K562 (cell line): ENCODE measurements around the gene NUP133. TPM values are rescaled to one million over a fixed set of nuclear protein-coding genes. Genes with fewer than 3 reads are reported as not detected.

Experiments
- CLOCK ChIP-seq: fragments of 250-450 bp; sonication (Bioruptor Pico); IDR thresholded peaks from 2 replicates; pipeline ENCODE4 v1.4.0; 2020; ENCODE audit warnings: mild to moderate bottlenecking, moderate library complexity, borderline replicate concordance
- EGR1 ChIP-seq: fragments of 450-650 bp; conservative IDR thresholded peaks from 2 replicates; pipeline ENCODE4 v1.6.1; 2017; ENCODE audit warnings: mild to moderate bottlenecking
- JUNB ChIP-seq: fragments of 450-650 bp; formaldehyde crosslinking; conservative IDR thresholded peaks from 2 replicates; pipeline ENCODE4 v1.4.0; 2020; ENCODE audit warnings: mild to moderate bottlenecking
- LCOR ChIP-seq: sonication (generic); formaldehyde crosslinking; IDR thresholded peaks from 2 replicates; pipeline ENCODE4 v1.8.0; 2022; ENCODE audit warnings: mild to moderate bottlenecking, missing genetic modification reagents
- MCM3 ChIP-seq: fragments of 450-650 bp; IDR thresholded peaks from 2 replicates; pipeline ENCODE4 v1.6.1; 2016
- NFIX ChIP-seq: fragments of 250-450 bp; sonication (Bioruptor Pico); IDR thresholded peaks from 2 replicates; pipeline ENCODE4 v1.4.0; 2020; ENCODE audit warnings: low read depth, mild to moderate bottlenecking, moderate library complexity
- POU5F1 ChIP-seq: fragments of 150-350 bp; IDR thresholded peaks from 2 replicates; pipeline ENCODE4 v1.6.1; 2014; ENCODE audit warnings: borderline replicate concordance, low read length, low read depth, mild to moderate bottlenecking; ENCODE audit not compliant: partially characterized antibody
- RREB1 ChIP-seq: fragments of 250-450 bp; sonication (Bioruptor Pico); IDR thresholded peaks from 2 replicates; pipeline ENCODE4 v1.4.0; 2020
- TGIF2 ChIP-seq: sonication (generic); formaldehyde crosslinking; IDR thresholded peaks from 2 replicates; pipeline ENCODE4 v1.8.1; 2022; ENCODE audit warnings: mild to moderate bottlenecking, missing genetic modification reagents, moderate library complexity
- ZBTB2 ChIP-seq: fragments of 450-650 bp; IDR thresholded peaks from 2 replicates; pipeline ENCODE4 v1.6.1; 2016; ENCODE audit warnings: antibody characterized with exemption
- ZNF436 ChIP-seq: fragments of 250-450, 450-650 bp; sonication (Bioruptor Pico); formaldehyde crosslinking; IDR thresholded peaks from 2 replicates; pipeline ENCODE4 v1.7.0; 2020; ENCODE audit warnings: mild to moderate bottlenecking
- polyA plus RNA-seq, 8 experiments: library from polyadenylated mRNA; depleted of rRNA in 4 of 8; stranded (reverse) in 5 of 8; unstranded in 3 of 8; fragments of >200 nt; fragmentation: Nextera tagmentation in 2 of 8; fragmentation: Illumina TruSeq in 1 of 8; extraction: Ambion mirVana in 2 of 8; extraction: Trizol in 1 of 8; gene quantifications; 2 replicates each; pipeline versions ENCODE4 v1.2.1 to v1.2.3, GENCODE V29; 2011 to 2014; ENCODE audit warnings: inconsistent platforms in 1 of 8, missing spikeins in 1 of 8
- total RNA-seq, 7 experiments: library from RNA; depleted of rRNA in 6 of 7; stranded (reverse); fragments of >200 nt in 6 of 7; fragmentation: Illumina TruSeq in 2 of 7; extraction: Trizol in 2 of 7; gene quantifications; 2 replicates each; pipeline versions ENCODE4 v1.2.1 to v1.2.3, GENCODE V29; 2011 to 2021; ENCODE audit warnings: low replicate concordance in 1 of 7
- TF ChIP-seq, protein P1 (sequence below): fragments of 450-650 bp; formaldehyde crosslinking; IDR thresholded peaks from 2 replicates; pipeline ENCODE4 v1.4.0; 2020; ENCODE audit warnings: mild to moderate bottlenecking, mixed read lengths
- TF ChIP-seq, protein P2 (sequence below): sonication (generic); formaldehyde crosslinking; IDR thresholded peaks from 2 replicates; pipeline ENCODE4 v1.8.0; 2022; ENCODE audit warnings: mild to moderate bottlenecking, missing genetic modification reagents

The NUP133 gene
- total and polyA plus RNA-seq, 9 of the 15 experiments (the other 6 are each of a cell fraction or from before 2014, with no cell fraction given), result 21.7 to 85.1 (median 61.3) TPM

DNA sequence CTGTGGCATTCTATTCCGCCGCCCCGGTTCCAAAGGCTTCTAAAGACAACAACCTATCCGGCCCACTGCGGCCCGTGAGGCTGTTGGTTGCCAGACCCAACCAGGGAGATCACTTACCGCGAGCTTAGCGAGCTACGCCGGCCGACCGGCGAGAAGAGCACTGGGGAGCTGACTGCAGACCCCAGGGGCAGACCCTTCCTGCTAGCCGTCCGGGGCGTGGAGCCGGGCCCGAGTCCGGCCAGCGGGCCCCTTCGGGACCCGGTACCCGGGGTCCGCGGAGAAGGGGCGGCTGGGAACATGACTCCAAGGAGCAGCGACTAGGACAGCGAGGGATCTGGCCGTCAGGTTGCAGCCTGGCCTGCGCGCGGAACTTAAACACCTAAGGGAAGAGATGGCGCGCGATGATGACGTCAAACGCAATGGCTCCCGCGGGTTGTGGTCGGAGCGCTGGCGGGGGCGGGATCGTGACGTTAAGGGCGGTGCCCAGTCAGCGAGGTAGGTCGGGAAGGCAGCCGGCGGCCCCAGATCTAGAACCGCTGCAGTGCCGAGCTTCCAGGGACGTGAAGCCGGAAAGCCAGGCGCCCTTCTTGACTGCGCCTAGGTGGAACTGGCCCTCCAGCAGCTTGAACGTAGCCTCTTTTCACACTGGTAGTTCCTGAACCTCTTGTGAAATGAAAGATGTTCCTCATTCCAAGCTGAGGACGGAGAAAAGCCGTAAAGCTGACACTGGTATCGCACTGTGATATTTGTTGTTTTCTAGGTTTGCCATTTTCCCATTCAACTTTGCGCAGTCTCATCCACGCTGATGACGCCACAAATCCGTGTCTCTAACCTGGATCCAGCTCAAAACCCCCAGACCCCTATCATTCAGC is at the start of gene NUP133 (continued):
- TF ChIP-seq ZBTB2, result no peak
- TF ChIP-seq LCOR (CRISPR knock-in tag), result 0 out of 2 replicates have a peak, but pooled peaks have one; percentile 45
- TF ChIP-seq, protein P1, sequence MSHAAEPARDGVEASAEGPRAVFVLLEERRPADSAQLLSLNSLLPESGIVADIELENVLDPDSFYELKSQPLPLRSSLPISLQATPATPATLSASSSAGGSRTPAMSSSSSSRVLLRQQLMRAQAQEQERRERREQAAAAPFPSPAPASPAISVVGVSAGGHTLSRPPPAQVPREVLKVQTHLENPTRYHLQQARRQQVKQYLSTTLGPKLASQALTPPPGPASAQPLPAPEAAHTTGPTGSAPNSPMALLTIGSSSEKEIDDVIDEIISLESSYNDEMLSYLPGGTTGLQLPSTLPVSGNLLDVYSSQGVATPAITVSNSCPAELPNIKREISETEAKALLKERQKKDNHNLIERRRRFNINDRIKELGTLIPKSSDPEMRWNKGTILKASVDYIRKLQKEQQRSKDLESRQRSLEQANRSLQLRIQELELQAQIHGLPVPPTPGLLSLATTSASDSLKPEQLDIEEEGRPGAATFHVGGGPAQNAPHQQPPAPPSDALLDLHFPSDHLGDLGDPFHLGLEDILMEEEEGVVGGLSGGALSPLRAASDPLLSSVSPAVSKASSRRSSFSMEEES (CRISPR knock-in tag), result no peak
- peak; percentile 98 for TF ChIP-seq EGR1
- no peak for TF ChIP-seq NFIX (CRISPR knock-in tag)
- no peak; the same call in 1 of the 2 replicates for TF ChIP-seq JUNB
- TF ChIP-seq ZNF436 (CRISPR knock-in tag), result no peak
- TF ChIP-seq CLOCK (CRISPR knock-in tag), result no peak
- no peak; the same call in 1 of the 2 replicates for TF ChIP-seq TGIF2 (CRISPR knock-in tag)
- 0 out of 2 replicates have a peak, but pooled peaks have one; percentile 62 for TF ChIP-seq RREB1
- no peak for TF ChIP-seq MCM3
- TF ChIP-seq POU5F1, result no peak
- TF ChIP-seq, protein P2, sequence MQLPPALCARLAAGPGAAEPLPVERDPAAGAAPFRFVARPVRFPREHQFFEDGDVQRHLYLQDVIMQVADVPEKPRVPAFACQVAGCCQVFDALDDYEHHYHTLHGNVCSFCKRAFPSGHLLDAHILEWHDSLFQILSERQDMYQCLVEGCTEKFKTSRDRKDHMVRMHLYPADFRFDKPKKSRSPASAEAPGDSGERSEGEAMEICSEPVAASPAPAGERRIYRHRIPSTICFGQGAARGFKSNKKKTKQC (CRISPR knock-in tag), result peak; percentile 84
